BJ (cell line): ENCODE data around the gene IFNLR1. TPM values are rescaled to one million over a fixed set of nuclear protein-coding genes. Genes with fewer than 3 reads are reported as not detected.

ENCODE experiments used
- CTCF ChIA-PET: fragments of 350-600 bp; formaldehyde crosslinking; extraction: SDS; loops from one replicate; lab custom pipeline; 2021; ENCODE audit warnings: antibody characterized with exemption, inconsistent platforms; lab: Yijun Ruan, JAX
- POLR2A ChIA-PET: fragments of 300-600 bp; sonication (Branson Sonifier 250); formaldehyde crosslinking; extraction: SDS; loops from one replicate; lab custom pipeline; 2021; ENCODE audit warnings: antibody characterized with exemption; lab: Charles Lee
- DNase-seq: peaks from one replicate; pipeline ENCODE4 v3.0.0-alpha.2; 2011; ENCODE audit warnings: low read depth
- H3K27me3 ChIP-seq: 2 replicates; pipeline ENCODE4 v1.6.0; 2011; ENCODE audit warnings: low read length; ENCODE audit not compliant: control insufficient read depth, insufficient read depth
- H3K36me3 ChIP-seq: 2 replicates; pipeline ENCODE4 v1.5.1; 2011; ENCODE audit warnings: low read length; ENCODE audit not compliant: control insufficient read depth, insufficient read depth
- H3K4me3 ChIP-seq: 2 replicates; pipeline ENCODE4 v1.5.1; 2011; ENCODE audit warnings: low read depth, mild to moderate bottlenecking, control low read depth, low read length
- polyA plus RNA-seq: library from polyadenylated mRNA; depleted of rRNA; stranded (reverse); fragments of >200 nt; gene quantifications from 2 replicates; pipeline ENCODE4 v1.2.3, GENCODE V29; 2011
- TF ChIP-seq, protein P1 (sequence below): IDR thresholded peaks from 2 replicates; pipeline ENCODE4 v1.5.1; 2011; ENCODE audit warnings: low read depth, mild to moderate bottlenecking, control low read depth, inconsistent platforms, low read length, moderate library complexity; ENCODE audit not compliant: insufficient read depth

Gene IFNLR1
- polyA plus RNA-seq, 1 experiment = not detected

DNA sequence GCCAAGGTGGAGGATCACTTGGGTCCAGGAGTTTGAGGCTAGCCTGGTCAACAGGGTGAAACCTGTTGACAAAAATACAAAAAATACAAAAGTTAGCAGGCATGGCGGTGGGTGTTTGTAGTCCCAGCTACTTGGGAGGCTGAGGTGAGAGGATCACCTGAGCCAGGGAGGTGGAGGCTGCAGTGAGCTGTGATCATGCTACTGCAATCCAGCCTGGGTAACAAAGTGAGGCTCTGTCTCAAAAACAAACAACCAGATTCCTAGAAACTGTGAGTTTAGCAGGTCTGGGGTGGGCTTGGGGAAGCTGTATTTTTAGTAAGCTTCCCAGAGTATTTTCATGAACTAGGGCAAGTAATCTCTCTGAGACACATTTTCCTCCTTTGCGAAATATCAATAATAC lies 70.0 kb downstream of the IFNLR1 start:
- TF ChIP-seq, protein P1, sequence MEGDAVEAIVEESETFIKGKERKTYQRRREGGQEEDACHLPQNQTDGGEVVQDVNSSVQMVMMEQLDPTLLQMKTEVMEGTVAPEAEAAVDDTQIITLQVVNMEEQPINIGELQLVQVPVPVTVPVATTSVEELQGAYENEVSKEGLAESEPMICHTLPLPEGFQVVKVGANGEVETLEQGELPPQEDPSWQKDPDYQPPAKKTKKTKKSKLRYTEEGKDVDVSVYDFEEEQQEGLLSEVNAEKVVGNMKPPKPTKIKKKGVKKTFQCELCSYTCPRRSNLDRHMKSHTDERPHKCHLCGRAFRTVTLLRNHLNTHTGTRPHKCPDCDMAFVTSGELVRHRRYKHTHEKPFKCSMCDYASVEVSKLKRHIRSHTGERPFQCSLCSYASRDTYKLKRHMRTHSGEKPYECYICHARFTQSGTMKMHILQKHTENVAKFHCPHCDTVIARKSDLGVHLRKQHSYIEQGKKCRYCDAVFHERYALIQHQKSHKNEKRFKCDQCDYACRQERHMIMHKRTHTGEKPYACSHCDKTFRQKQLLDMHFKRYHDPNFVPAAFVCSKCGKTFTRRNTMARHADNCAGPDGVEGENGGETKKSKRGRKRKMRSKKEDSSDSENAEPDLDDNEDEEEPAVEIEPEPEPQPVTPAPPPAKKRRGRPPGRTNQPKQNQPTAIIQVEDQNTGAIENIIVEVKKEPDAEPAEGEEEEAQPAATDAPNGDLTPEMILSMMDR = no peak
- Histone ChIP-seq H3K27me3 (0 out of 2 replicates have a peak, but pooled peaks cover 2% of the 10 kb centered on the region), H3K36me3 (no peaks in the 10 kb centered on the region), H3K4me3 (no peak overlapping the region)
- DNase-seq = no peak
- CTCF ChIA-PET = interaction anchor here (4.0 kb wide), 1 partner anchor 33 kb away, joined by 20 read pairs; no protein-coding TSS in a partner anchor
- POLR2A ChIA-PET = no interaction called here

DNA sequence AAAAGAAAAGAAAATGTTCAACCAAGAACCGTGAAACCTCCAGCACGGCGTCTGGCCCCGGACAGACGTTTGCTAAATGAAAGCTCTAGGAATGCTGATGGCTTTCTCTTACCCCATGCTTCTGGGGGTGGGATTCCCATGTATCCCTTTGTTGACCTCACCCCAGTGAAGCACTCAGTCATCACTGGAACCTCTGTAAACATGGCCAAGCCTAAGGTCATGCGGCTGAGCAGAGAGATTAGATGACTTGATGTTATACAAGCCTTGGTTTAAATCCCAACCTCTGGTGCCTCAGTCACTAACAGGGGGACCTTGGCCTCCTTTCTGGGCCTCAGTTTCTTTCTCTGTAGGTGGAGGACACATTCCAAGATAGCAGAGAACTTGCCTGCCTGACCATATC lies 72.3 kb downstream of the IFNLR1 start:
- CTCF ChIA-PET = no interaction called here
- H3K36me3 ChIP-seq = no peaks in the 10 kb centered on the region
- no peak overlapping the region for H3K4me3 ChIP-seq
- POLR2A ChIA-PET = no interaction called here
- DNase-seq = no peak
- H3K27me3 ChIP-seq = 0 out of 2 replicates have a peak, but pooled peaks cover 2% of the 10 kb centered on the region
- TF ChIP-seq, protein P1 = no peak

DNA sequence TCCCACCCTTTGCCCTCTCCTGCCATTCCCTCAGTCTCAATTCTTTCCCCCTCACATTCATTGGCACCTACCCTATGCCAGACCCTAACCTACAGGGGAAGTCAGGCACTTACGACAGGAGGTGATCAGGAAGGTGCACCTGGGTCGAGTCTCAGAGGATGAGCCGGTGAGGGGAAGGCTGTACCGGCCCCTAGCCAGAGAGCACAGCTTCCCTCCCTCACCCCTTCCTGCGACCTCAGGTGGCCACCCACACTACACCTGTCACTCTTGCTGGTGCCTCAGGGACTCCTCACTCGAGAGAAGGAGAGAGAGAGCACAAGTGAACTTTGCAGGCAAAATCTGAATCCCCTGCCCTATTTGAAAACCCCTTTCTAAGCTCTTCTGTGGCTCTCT lies 73.5 kb downstream of the IFNLR1 start:
- POLR2A ChIA-PET = no interaction called here

DNA sequence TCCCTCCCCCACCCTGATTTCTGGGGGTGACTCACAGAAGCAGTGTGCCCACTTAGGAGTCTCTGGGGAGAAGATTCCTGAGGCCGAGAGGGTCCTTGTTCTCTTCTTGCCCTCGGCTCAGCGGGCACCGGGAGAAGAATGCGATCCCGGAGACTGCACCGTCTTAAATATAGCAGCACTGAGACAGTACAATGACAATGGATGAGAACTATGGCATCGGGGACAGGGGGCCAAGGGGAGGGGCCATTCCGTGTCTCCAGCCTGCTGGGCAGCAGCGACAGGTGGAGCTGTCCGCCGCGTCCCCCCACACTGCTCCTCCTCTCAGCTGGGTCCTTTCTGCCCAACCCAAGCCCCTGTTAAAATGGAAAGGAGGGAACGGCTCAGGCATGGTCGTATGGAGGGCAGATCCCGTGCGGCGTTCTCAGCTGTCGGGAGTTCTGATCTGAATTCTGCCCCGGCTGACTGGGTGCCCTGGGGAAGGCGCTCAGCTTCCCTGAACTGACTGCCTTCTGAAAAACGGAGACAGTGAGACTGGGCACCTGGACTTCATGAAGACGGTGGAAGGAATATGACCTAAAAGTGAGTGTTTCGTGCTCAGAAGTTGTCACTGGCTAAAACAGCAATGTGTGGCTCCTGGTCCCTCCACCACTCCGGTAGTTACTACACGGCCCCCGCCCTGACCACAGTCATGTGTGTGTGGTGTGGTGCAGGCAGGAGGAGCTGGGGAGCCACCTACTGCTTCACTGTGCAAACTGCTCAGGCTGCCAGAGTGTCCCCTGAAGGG lies 74.9 kb downstream of the IFNLR1 start, which contains the start of gene MYOM3:
MYOM3 (minus strand) TSS at position 140 of the 784 bp plus-strand sequence. CDS start 3,499 bp downstream, outside the sequence.
- CTCF ChIA-PET = interaction anchor here (0.7 to 2.5 kb wide), 5 partner anchors 9 to 87 kb away, joined by 3 to 15 read pairs (median 4); no protein-coding TSS in a partner anchor
- H3K4me3 ChIP-seq = no peak within 1 kb of the TSS

More for the DNA sequence above, 73.5 kb downstream of the IFNLR1 start:
- H3K4me3 ChIP-seq = no peak overlapping the region
- H3K27me3 ChIP-seq = 0 out of 2 replicates have a peak, but pooled peaks cover 2% of the 10 kb centered on the region
- TF ChIP-seq, protein P1 = no peak
- CTCF ChIA-PET = no interaction called here
- DNase-seq = no peak
- no peaks in the 10 kb centered on the region for H3K36me3 ChIP-seq

More for the DNA sequence above, 74.9 kb downstream of the IFNLR1 start, which contains the start of gene MYOM3:
- no peak for DNase-seq
- TF ChIP-seq, protein P1 = peak; percentile 58
- 0 out of 2 replicates have a peak, but pooled peaks cover 2% of the 10 kb centered on the region for H3K27me3 ChIP-seq
- POLR2A ChIA-PET = no interaction called here
- H3K36me3 ChIP-seq = no peaks in the 10 kb centered on the region
